AML-193 (cell line): ENCODE data around the gene ITPR1.
"Not testable (repeated sequence)": the region's sequence is repeated elsewhere in the genome, so short reads cannot be mapped to it uniquely, and the experiment has no call there.

ENCODE experiments used
- DNase-seq, 2 experiments: peaks; one replicate each; lab custom pipeline; 2025; lab: John Stamatoyannopoulos, UW

ITPR1 gene

DNA sequence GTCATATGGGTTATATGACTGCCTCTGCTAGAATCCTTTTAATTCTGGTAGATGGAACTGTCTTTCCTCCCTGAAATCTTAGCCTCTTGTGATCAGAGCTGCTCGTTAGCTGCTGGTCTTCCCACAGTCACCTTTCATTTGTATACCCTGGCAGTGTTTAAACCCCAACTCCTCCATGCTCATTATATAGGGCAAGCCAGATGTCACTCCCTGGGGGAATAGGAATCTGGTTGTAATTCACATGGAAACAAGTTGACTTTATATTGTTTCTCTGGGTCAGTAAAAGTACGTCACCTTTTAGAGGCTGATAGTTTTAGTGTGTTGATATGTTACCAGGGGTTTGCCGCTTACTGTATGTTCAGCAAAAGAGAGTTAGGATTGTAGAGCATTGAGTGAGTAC, 103.5 kb downstream of the ITPR1 start:
- DNase-seq = no peak

DNA sequence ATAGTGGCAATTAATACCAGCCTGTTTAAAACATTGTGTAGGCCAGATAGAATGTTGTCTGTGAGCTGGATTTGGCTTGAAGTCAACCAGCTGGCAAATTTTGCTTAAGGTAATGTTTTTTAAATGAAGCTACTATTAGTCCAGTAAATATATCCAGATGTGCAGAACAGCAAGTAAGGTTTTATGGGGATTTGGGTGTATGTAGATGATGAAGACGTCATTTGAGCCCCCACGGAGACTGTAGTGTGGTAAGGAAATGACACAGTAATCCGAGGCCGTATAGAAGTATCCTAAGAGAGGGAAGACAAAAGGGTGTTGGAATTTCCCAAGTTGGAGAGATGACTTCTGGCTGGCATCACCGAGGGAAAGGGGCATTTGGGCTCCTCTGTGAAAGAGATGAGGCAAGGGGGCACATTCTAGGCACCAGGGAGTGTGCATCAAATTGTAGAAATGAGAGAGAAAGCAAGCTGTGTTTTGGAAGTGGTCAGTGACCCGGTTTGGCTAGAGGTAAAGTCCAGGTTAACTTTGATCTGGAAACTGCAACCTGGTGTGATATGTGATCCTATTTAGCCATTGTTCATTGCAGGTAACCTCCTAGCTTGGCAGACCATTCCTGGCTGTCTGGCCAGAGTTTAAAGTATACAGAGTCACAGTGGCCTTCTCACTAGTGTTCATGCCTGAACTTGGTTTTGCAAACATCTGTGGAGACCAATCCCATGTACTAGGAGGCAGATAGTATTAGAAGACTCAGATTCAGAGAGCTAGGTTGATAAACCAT, 104.2 kb downstream of the ITPR1 start:
- no peak for DNase-seq

DNA sequence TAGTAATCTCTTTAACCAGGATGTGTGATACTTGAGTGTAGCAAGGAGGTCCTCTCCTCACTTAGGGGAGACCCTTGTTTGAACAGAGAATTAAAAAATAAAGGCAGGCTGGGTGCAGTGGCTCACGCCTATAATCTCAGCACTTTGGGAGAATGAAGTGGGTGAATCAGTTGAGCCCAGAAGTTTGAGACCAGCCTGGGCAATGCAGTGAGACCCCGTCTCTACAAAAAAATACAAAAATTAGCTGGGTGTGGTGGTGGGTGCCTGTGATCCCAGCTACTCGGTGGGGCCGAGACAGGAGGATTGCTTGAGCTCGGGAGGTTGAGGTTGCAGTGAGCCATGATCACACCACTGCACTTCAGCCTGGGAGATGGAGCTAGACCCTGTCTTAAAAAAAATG, 105.1 kb downstream of the ITPR1 start:
- not testable (repeated sequence) for DNase-seq

DNA sequence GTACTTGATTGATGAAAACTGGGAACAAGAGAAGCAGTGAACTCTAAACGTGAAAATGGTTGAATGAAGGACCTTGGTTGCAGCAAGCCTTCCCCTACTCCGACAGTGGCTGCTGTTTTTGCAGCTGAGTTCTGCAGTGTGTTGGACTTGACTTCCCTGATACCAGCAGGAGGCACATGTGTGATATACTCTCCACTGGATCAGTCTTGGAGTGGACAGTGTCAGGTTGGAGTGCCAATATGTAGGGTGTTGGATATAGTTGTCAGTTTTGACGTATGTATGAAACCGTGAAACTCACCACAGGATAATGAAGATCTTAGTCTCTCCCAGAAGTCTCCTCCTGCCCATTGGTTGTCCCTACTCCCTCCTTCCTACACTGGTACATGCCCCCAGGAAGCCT, 106.5 kb downstream of the ITPR1 start:
- DNase-seq = no peak

DNA sequence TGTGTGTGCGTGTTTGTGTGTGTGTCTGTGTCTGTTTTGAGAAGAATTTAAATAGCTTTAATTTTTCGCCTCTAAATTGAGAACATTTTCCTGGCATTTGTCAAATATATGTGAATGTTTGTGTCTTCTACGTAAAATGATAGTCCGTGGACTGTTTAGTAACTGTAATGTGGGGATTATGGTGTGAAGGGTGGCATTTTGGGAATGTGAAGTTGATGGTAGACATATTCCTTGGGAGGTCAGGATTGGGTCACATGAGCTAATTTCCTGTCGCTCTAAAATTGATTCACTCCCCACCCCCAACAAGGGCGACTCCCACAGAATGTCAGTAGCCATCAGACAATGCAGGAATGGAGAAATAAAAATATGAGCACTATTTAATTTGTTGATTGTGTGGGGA, 107.3 kb downstream of the ITPR1 start:
- DNase-seq = no peak

DNA sequence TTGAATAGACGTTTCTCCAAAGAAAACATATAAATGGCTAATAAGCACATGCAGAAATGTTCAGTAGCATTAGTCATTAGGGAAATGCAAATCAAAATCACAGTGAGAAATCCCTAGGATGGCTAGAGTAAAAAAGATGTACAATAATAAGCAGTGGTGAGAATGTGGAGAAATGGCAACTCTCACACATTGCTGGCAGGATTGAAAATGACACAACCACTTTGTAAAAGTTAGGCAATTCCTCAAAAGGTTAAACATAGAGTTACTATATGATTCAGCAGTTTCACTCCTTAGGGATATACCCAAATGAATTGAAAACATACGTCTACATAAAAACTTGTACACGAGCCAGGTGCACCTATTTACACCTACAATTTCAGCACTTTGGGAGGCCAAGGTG, 108.7 kb downstream of the ITPR1 start:
- peak in 1 of 2 experiments; percentile 42 for DNase-seq

DNA sequence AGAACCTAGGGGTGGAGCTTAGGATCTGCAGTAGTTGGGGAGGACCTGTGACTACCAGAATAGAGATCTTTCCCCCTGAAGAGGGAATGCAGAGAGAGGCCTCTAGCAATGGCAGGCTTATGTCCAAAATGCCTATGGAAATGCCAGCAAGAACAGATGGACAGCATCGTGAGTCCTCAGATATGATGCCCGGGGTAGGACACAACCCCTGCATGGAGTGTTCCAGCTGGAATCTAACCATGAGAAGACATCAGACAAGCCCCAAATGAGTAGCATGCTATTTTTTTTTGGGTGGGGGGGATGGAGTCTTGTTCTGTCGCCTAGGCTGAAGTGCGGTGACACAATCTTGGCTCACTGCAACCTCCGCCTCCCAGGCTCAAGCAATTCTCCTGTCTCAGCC, 111.5 kb downstream of the ITPR1 start:
- no peak for DNase-seq

DNA sequence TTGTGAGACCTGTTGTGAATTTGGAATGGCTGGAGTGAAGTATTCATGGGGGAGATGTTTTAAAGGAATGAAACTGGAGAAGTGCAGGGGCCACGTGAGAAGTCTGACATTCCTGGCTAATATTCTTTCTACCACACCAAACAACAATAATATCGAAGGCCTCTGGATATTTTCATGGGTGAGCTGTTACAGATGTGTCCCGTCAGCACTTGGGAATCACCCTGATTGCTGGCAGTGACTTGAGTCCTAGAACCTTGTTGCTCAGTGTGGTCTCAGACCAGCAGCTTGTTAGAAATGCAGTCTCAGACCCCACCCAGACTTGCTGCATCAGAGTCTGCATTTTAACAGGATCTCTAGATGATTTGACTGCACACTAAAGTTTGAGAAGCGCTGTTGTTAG, 113.8 kb downstream of the ITPR1 start:
- DNase-seq = no peak

DNA sequence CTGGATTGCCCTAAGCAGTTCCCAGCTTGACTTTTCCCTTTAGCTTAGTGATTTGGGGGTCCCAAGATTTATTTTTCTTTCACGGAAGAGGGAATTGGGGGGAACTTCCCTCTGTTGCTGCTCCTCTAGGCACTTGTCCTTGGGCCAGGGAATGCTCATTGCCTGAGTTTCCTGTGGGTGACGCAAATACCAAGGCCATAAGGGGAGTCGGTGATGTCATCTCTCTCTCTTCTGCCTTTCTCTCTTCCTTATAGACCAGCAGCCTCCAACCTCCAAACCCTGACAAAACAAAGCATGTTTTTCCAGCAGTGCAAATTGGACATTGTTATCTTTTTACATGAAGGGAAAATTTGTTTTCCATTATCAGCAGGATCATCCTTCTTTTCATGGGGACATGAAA, 120.2 kb downstream of the ITPR1 start:
- no peak for DNase-seq

DNA sequence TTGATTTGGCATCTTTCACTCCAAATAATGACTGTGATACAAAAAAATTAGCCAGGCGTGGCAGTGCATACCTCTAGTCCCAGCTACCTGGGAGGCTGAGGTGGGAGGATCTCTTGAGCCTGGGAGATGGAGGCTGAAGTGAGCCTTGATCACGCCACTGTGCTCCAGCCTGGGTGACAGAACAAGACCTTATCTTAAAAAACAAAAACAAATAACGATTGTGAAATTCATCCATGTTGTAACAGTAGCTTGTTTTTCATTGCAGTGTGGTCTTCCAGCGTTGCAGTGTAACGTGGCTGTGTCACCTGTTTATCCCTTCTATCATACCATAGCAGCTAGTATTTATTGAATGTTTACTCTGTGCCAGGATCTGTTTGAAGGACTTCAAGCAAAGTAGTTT, 120.9 kb downstream of the ITPR1 start:
- DNase-seq = no peak

DNA sequence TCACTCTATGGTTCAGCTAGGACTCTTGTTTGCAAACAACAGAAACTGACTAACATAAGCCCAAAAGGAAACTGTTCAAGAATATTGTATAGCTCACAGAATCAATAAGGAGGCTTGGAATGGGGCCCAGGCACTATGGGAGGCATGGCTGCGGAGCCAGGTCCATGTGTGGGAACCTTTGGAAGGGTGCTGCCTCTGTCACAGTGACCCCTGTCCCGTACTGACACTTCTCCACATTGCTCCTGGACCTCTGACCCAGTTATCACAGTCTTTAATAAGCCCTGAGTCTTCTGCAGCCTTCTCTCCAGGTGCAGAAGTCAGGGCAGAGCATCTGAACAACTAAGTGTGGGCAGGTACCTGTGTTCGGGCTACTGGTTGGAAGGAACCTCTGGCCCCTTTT, 121.8 kb downstream of the ITPR1 start:
- DNase-seq = no peak

DNA sequence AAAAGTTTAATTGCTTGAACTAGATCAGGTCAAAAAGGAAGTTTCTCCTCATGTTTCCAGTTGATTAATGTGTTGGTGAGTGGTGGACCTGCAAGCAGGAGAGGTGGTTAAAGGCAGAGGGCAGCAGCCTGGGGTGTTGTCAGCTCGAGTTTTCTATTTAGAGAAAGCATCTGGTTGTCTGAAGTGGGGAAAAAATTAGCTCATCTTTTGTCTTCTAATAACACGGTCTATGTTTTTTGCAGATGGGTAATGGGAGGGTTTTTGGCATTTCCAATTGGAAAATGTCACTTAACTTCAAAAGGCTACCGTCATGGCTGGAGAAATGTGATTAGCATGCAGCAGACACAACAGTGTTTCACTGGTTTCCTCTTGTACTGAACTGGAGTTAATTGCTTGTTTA, 122.6 kb downstream of the ITPR1 start:
- DNase-seq = no peak

DNA sequence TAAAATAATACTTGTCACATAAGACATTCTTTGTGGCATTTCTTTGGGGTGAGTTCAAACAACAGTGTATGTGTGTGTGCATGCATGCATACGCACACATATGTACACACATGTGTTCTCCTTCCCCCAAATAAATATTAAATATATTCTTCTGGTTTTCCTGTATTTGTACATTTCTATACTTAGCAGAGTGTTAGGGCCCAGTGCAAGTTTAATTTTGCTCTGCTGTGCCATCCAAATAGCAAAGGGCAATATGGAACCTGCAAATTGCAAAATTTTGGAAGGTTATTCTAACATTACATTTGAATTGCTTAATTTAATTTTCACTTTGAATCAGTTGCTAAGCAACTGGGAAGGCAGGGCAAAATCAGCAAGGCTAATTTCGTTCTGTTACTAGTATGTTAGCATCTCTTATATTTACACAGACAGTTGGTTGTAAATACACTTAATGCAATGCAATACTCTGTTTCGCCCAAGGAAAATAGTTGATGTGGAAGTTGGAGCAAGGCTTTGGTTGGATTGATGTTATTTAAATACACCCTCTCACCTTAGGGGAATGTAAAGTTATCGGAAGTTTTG, 130.4 kb downstream of the ITPR1 start:
- no peak for DNase-seq

DNA sequence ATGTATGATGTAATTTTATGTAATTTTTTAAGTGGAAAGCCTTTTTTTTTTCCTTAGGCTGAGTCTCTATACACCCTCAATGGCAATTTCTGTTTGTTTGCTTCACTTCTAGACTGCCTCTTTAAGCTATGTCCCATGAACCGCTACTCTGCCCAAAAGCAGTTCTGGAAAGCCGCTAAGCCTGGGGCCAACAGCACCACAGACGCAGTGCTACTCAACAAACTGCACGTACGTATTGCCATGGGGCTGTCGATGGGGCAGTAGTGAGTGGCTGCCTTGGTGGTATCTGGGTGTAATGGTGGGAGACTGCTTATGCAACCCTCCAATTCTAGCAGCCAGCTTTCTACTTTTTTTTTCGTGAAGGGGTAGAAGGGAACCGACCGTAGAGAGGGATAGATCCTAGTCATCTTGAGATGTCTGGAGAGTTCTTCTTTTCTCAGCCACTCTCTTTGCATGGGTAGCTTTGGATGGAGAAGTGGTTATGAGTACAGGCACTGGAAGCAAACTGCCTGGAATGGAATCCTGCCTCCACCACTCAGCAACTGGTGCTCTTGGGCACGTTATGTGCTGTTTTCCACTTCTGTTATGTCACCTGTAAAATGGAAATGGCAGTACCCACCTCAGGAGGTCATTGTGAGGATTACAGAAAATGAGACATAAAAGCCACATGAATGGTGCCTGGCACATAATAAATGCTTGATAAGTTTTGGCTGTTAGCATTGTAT, 134.7 kb downstream of the ITPR1 start:
- no peak for DNase-seq

DNA sequence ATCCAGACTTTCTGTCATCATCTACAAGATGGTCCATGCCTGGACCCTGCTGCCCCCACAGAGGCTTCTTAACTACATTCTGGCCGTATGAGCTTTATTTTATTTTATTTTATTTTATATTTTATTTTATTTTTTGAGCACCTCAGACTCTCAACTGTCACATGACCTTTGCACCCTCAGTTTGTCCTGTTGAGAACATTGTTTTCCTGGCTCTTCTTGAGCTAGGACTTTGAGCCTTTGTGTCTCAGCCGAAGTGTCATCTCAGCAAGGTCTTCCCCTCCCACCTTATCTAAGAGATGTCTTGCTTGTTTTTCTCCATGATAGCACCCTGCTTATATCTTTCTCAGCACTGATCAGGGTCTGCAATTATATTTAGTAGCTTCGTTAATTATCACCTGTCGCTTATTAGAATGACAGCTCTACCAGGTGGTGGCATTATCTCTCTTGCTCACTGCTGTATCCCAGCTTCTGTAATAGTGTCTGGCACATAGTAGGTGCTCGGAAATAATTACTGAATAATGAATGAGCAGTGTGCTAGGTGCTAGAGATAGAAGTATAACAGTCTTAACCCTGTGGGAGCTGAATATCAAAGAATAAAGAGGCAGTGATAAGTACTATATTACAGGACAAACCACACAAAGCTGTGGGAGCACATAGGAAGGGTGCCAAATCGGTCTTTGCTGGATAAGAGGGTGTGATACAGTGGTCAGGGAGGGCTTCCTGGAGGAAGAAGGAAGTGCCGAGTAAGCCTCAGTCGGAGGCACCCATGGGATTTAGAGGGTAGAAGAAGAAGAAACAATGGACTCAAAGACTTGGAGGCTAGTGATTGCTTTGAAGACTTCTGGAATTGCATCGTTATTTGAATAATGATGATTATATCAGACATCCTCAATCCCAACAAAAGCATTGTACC, 136.2 kb downstream of the ITPR1 start:
- no peak for DNase-seq

DNA sequence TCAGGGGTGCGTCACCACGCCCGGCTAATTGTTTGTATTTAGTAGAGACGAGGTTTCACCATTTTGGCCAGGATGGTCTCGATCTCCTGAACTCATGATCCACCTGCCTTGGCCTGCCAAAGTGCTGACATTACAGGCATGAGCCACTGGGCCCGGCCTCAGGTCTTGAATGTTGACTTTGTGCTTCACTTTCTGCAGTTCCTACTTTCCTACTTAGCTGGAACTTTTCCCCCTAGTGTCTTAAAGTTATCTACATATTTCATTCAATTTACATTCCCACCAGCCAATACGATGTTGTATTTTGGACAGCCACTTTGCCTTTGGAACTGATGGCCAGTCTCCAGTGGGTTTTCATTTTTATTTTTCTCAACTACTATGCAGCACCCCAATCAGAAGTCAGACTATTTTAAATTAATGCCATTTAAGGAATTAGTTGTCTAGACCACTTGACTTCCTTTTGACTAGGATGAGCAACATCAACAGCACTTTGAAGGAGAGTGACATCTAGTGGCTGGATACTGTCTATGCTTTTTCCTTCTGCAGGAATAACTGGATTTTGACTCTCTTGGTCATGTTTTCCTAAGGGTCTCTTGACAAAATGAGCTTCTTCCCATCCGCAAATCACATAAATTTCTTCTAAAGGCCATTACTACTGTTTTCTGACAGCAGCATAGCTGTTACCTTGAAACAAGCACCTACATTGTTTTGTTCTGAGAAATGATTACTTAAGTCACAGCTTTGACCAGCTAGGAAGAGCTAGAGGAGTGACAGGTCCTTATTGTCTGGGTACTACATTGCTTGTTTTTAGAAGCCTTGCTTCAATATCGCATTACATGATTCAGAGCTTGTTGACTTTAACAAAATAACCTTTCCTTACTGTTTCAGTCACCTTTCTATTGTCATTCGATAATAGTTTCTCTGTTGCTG, 140.2 kb downstream of the ITPR1 start:
- DNase-seq = peak; percentile 85 to 92

DNA sequence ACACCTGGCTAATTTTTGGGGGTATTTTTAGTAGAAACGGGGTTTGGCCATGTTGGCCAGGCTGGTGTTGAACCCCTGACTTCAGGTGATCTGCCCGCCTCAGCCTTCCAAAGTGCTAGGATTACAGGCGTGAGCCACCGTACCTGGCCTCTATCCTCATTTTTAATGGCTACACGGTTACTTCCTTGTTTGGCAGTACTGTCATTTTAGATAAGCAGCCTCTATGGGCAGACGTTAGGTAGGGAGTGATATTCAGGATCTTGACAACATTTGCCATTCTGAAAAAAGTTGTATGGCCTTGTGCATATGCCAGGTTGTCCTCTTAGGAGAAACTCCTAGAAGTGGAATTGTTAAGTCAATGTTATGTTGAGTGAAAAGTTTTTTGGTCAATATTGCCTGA, 141.7 kb downstream of the ITPR1 start:
- DNase-seq = no peak

DNA sequence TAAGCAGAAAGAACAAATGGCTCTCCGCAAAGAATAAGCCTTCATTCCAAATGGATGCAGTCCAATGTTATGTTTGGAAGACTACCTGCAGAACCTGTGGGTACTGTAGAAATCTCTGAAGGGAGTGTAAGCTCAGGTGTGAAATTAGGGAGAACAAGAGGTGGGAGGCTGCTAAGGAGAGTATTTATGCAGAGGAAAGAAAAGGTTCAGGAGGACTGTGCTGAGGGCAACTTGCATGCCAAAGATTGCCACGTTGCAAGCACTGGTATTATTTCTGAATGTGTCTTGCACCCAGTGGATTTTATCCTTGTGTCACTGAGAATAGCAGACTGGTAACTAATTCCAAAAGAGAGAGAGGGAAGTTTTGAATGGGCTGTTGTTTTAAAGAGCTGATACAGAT, 144.1 kb downstream of the ITPR1 start:
- no peak for DNase-seq

DNA sequence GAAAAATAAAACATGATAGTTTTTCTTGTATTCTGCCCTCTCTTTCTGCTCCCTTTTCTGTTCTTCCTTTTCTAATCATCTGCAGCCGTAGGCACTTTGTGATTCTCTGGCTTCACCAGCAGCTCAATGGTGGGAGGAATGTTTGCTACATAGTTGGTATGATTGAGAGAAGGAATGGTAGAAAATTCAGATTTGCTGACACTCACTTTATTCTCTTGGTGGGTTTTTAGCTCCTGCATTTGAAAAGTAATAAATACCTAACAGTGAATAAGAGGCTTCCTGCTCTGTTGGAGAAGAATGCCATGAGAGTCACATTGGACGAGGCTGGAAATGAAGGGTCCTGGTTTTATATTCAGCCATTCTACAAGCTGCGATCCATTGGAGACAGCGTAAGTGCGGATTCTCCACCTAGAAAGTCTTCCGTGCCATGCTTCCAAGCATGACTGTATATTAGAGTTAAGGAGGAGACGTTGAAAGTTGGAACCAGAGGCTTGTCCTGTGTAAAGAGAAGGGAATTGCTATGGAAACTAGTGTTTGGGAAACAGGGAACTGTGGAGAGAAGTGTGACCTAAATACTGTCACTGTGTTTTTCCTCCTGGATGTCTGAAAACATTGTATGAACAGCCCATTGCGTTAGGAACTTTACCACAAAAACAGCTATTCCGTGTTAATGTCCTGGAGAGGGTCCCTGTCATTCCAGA, 148.9 kb downstream of the ITPR1 start:
- DNase-seq = no peak

DNA sequence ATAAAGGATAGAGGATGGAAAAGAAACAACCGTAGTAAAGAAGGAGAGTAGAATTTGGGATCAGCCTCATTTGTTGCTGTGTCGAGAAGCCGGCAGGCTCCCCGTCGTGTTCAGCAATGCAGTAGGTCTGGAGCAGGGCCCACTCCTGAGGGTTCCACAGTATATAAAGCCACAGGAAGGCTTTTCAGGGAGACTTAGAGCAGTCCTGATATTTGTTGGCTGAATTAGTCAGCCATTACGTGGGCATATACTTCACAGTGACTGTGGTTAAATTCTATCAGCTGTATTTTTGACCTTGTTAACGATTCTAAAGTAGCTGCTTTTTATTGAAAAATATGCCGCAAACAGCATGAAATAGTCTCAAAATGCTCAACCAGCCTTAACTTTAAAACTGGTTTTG, 149.5 kb downstream of the ITPR1 start:
- DNase-seq = no peak
